ENCODE data around the gene KCNIP1.
"Not testable (repeated sequence)": the region's sequence is repeated elsewhere in the genome, so short reads cannot be mapped to it uniquely, and the experiment has no call there.

The KCNIP1 gene

DNA sequence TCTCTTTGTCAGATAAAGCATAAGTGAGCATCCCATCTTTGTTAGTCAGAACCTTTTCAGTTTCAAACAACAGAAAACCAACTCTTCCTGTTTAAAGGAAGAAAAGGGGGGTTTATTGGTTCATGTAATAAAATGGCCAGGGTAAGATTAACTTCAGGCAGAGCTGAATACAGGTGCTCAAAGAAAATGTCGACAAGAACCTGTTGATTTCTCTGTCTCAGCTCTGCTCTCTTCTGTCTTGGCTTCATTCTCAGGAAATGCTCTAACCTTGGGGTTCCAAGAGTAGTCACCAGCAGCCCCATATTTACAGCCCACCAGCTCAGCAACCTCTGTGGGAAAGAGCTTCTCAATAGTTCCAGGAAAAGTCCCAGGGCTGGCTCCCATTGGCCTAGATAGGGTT is 25.2 kb downstream of the KCNIP1 start:
- DNase-seq (ENCODE audit: low read depth): no peak
- no peak overlapping the region for H3K4me3 ChIP-seq (ENCODE audit: low read depth, low read length)

DNA sequence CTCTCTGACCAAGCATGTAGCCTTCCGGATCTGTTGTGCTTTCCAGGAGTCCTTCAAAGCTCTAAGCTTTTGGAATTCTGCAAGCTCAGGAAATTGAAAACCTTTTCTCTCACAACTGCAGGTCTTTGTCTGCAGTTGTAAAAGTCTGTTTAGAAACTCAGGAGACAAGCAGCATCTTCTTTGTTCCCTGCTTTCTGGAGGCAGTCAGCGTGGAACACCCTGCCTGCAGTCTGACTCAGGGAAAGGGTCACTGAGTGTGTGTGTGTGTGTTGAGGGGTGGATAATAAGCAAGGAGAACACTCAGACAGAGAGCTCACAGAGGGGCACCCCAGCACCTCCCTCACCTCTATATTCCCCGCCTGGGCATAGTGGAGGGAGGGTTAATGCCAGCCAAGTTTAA is 29.1 kb downstream of the KCNIP1 start:
- no peak for DNase-seq (ENCODE audit: low read depth)
- no peak overlapping the region for H3K4me3 ChIP-seq (ENCODE audit: low read depth, low read length)

DNA sequence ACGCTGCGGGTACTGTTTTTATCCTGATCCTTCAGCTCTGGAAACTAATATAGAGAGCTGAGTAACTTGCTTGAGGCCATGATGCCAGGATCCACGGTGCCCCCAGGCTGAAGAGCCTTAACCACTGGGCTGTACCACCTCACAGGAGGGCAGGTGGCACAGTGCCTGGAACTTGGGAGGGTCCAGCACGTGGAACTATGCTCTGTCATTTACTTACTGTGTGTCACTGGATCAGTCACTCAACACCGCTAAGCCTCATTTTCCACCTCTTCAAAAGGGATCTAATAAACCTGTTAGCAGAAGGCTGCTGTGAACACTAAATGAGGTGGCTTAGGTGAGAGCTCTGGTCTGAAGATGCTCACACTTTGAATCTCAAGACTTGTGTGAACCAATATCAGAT is 29.6 kb downstream of the KCNIP1 start:
- DNase-seq (ENCODE audit: low read depth): no peak
- H3K4me3 ChIP-seq (ENCODE audit: low read depth, low read length): no peak overlapping the region

DNA sequence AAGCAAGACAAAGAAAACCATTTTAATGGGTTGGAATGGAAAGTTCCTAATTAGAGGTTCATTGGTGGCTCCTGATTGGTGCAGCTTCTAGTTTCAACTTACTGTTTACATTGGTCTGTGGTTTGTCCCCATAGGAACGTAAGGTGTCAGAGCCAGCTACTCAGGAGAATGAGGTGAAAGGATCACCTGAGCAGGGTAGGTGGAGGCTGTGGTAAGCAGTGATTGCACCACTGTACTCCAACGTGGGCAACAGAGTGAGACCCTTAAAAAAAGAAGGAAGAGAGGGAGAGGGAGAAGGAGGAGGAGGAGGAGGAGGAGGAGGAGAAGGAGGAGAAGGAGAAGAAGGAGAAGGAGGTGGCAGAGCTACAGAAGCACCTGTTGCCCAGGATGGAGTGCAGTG is 30.4 kb downstream of the KCNIP1 start:
- DNase-seq (ENCODE audit: low read depth): no peak
- H3K4me3 ChIP-seq (ENCODE audit: low read depth, low read length): no peak overlapping the region

DNA sequence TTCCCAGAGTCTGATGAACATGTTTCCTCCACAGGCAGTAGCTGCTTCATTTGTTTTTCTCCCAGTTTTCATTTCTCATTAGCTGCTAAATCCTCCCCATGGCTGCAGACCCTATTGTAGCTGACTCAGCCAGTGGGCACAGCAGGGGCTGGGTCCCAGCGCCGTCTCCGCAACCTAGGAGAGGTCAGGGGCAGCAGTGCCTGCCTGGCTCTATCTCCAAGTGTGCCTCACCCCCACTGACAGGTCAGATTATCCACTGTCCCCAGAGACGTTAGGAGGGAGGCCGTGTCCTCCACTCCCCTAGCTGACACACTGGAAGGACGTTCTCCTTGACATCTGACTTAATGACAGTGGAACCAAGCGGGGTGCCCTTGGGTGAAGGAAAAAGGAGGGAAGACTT is 31.1 kb downstream of the KCNIP1 start:
- no peak overlapping the region for H3K4me3 ChIP-seq (ENCODE audit: low read depth, low read length)
- DNase-seq (ENCODE audit: low read depth): no peak

DNA sequence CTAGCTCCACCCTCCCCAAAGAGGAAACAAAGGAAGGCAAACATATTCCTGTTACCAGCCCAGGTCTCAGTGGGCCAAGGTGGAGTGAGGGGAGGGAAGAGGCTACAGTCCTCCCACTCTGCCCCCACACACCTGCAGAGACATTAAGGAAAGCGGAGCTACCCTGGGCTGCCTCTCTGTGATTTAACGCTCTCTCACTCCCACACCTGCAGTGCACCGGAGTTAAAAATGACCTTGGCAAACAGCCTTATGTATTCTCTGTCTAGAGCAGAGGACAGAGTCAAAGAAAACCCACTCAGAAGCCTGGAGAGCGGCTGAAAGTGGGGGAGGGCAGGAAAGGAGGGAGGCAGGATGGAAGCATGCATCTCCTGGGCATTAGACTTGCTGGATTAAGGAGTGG is 32.7 kb downstream of the KCNIP1 start:
- DNase-seq (ENCODE audit: low read depth): no peak
- no peak overlapping the region for H3K4me3 ChIP-seq (ENCODE audit: low read depth, low read length)

DNA sequence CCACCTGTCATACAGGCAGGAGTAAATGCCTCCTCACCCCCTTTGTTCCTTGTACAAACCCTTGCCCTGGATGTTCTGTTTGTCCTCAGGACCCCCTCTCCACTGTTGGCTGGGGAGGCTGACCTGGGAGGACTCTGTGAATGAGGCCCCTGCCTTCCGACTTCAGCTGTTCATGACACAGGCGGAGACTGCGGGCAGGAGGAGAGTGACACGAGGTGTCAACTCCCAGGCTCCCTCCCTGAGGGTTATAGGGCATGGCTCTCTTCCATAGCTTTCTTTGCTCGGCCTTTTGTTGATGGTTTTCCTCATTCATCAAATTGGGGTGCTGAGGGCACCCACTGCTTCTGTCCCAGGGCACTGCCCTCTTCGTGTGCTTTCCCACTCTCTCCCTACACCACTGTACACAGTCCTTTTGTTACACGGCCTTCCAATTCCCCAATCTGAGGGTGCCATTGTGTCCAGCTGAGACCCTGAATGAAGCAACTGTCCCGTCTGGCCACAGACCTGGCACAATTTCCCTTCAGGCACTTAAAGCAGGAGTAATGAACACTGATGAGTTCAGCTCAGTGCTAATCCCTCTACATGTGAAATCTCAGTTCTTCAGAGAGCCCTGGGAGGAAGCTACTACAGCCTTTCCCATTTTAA is 33.8 kb downstream of the KCNIP1 start:
- no peak for DNase-seq (ENCODE audit: low read depth)

DNA sequence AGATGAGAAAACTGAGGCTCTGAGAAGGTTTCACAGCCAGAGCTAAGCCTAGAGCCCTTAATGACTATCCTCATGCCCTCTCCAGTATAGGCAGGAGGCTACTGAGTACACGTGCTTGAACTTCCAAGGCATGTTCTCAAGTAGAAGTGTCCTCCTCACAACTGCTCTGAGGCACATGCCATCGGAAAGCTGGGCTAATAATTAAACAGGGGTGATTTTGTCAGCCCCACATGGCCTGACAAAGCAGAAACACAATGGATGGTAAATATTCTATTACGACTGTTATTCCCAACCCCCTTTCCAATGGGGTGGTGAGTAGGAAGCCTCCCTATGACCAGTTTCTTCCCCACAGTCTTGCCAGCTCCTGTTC is 34.3 kb downstream of the KCNIP1 start:
- no peak overlapping the region for H3K4me3 ChIP-seq (ENCODE audit: low read depth, low read length)
- DNase-seq (ENCODE audit: low read depth): no peak

More for the DNA sequence above, 33.8 kb downstream of the KCNIP1 start:
- H3K4me3 ChIP-seq (ENCODE audit: low read depth, low read length): no peak overlapping the region

DNA sequence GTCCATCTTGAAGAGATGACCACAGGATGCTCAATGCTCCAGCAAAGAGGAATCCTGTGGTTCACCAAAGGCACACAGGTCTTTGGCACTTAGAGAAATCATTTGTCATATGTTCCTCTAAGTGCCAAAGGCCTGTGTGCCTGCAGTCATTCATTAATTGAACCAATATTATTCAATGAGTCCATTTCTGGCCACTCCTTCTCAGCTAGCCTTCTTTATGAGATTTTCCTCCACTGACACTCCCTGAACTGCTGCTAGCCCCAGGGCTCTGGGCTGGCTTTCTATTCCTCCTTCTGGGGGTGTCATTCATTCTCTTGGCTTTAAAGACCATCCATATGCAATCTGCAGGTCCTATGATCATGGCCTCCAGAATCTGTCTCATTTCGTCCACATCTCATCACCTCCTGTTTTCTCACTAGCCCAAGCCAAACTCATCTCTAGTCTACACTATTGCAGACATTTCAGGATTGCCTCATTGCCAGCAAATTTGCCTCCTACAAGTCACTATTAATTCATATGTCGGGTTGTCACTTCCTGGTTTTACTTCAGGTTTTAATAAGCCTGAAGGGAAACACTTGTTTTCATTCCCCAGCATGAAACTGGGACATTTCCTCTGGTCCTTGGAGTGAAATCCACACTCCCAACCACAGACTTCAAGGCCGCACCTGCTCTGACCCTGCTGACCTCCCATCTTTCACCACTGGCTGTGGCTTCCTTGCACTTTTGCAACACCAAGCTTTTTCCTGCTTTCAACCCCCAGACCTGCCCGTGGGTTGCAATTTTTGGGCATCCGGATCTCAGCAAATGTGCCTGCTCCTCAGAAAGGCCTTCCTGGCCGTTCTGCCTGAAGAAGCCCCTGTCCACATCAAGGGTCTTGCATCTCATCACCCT is 35.1 kb downstream of the KCNIP1 start:
- DNase-seq (ENCODE audit: low read depth): no peak
- no peak overlapping the region for H3K4me3 ChIP-seq (ENCODE audit: low read depth, low read length)

DNA sequence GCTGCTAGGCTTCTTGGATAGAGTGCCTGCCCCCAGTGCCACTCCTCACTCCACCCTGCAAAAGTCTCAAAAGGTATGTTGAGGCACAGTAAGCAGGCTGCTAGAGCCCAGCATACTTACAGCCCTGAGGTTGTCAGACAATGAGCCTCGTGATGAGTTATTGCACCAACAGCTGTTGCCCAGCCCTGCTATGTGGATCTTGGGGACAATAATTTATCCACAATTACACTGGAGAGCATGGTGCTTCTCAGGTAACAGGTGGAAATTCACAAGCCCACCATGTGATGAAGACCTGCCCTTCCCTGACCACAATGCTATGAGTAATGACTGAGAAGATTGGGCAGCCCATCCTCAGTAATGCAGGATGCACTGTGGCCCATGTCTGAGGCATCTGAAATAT is 36.5 kb downstream of the KCNIP1 start:
- DNase-seq (ENCODE audit: low read depth): no peak
- H3K4me3 ChIP-seq (ENCODE audit: low read depth, low read length): no peak overlapping the region

DNA sequence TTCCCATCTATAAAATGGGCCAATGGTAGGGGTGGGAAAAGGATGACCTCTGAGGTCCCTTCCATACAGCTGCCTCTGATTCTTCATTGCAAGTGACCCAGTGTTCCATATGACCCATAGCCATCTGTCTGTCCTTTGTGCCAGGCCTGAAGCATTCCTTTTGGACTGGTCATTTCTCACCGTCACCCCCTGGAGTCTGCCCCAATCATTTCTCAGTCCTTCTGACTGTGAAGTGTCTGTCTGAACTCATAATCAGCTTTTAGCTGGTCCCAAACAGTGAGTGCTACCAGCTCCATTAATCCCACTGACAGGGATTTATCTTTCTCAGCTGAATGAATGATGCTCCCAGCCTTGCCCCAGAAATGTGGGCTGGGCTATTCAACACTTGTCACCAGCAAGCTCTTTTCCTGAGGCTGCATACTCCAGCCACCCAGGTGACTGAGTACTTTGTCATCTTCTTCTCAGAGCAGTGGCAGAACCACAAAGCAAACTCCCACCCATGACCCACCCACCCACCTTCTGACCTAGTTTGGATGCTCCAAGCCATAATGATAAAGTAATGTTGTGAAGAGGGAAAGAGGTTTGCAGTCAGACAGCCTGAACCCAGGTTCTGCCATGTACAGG is 37.4 kb downstream of the KCNIP1 start:
- no peak for DNase-seq (ENCODE audit: low read depth)
- H3K4me3 ChIP-seq (ENCODE audit: low read depth, low read length): no peak overlapping the region

DNA sequence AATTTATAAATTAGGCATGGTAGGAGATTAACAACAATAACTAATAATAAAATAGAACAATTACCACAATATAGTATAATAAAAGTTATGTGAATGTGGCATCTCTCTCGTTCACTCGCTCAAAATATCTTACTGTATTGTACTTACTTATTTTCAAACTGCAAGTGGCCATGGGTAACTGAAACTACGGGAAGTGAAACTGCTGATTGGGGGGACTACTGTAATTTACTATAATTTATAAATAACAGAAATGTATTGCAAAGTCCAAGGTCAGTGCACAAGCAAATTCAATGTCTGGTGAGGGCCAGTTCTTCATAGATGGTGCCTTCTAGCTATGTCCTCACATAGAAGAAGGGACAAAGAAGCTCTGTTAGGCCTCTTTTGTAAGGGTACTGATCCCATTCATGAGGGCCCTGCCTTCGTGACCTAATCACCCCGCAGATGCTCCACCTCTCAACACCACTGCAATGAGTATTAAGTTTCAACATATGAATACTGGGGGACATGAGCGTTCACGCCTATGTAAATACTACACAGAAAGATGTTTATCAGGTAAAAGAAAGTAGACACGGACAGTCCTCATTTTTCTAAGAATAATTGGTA is 39.0 kb downstream of the KCNIP1 start:
- H3K4me3 ChIP-seq (ENCODE audit: low read depth, low read length): no peak overlapping the region
- DNase-seq (ENCODE audit: low read depth): no peak

DNA sequence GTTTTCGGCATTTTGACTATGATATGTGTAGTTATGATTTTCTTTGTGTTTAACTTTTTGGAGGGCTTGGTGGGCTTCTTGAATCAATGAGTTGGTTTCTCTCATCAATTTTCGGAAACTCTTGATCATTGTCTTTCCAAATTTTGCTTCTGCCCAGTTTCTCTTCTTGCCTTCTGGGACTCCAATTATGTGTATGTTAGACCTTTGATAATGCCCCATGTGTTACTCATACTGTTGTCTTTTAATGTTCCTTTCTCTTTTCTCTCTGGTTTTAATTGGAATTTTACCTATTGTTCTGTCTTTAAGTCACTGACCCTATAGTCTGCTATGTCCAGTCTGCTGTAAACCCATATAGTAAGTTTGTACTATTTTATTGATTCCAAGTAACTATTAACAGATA is 41.5 kb downstream of the KCNIP1 start:
- no peak overlapping the region for H3K4me3 ChIP-seq (ENCODE audit: low read depth, low read length)
- DNase-seq (ENCODE audit: low read depth): no peak

DNA sequence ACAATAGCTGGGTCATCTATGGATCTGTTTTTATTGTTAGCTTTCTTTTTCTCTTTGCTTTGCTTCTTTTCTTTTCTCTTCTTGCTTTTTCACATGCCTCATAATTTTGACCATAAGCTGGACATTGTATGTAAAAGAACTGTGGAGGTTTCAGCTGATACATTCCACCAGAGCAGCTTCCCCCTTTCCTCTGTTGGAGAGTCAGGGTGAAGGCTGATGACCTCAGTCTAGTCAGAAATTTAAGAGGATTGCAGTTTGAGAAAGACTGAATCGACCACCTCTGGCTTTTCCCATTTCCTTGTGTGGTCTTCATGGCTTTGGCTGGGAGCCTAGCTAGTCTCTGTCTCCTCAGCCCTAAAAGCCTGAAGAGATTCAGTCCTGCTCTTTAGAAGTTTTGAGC is 42.0 kb downstream of the KCNIP1 start:
- no peak for DNase-seq (ENCODE audit: low read depth)
- no peak overlapping the region for H3K4me3 ChIP-seq (ENCODE audit: low read depth, low read length)

DNA sequence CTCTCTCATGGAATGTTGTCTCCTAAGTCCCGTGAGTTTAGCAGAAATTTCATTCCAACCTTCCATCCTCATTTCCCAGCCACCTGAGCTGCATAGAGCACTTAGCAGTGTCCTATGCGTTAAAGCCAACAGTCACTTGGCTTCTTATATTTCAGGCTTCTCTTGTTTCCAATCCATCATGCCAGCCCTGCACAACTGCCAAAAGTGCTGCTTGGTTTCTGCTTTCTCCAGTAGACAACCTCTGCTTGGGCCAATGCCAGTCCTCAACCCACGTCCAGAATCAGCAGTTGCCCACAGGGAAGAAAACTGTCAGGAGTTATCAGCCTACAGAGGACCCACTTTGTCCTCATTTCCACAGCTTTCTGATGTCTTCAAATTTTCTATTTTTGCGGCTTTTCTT is 42.5 kb downstream of the KCNIP1 start:
- no peak overlapping the region for H3K4me3 ChIP-seq (ENCODE audit: low read depth, low read length)
- no peak for DNase-seq (ENCODE audit: low read depth)

DNA sequence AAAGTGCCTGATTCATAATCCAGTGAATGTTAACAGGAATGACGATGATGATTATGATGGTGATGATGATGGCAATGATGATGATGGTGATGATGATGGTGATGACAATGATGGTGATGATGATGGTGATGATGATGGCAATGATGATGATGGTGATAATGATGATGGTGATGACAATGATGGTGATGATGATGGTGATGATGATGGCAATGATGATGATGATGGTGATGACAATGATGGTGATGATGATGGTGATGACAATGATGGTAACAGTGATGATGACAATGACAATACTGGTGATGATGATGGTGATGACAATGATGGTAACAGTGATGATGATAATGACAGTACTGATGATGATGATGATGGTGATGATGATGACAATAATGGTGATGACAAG is 46.6 kb downstream of the KCNIP1 start:
- not testable (repeated sequence) for DNase-seq (ENCODE audit: low read depth); H3K4me3 ChIP-seq (ENCODE audit: low read depth, low read length)

DNA sequence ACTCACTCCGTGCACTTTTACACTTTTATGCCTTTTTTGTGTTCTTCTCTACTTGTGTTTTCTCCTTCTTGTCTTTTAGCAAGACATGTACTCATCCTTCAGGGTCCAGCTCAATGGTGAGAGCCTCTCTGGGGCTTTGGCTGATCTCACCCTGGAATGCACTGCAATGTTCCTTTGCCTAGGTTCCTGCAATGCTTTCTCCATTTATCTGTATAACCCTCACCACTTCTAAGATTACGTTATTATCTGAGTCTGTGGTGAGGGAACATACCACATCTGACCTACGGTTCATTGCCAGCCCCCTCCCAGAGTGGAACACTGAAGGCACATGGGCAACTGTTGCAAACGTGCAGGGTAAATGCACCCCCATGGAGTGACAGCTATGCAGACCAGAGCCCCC is 47.3 kb downstream of the KCNIP1 start:
- DNase-seq (ENCODE audit: low read depth): no peak
- H3K4me3 ChIP-seq (ENCODE audit: low read depth, low read length): no peak overlapping the region

DNA sequence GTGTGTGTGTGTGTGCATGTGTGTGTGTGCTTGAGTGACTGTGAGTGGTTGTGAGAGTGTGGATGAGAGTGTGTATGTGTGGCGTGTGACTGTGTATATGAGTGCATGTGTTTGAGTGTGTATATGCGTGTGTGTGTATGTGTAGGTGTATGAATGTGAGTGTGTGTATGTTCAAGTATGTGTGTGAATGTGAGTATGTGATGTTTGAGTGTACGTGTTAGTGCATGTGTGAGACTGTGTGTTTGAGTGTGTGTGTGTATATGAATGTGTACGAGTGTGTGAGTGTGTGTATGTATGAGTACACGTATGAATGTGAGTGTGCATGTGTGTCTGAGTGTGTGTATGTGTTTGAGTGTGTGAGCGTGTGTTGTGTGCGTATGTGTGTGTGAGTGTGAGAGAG is 47.8 kb downstream of the KCNIP1 start:
- H3K4me3 ChIP-seq (ENCODE audit: low read depth, low read length): no peak overlapping the region
- no peak for DNase-seq (ENCODE audit: low read depth)

DNA sequence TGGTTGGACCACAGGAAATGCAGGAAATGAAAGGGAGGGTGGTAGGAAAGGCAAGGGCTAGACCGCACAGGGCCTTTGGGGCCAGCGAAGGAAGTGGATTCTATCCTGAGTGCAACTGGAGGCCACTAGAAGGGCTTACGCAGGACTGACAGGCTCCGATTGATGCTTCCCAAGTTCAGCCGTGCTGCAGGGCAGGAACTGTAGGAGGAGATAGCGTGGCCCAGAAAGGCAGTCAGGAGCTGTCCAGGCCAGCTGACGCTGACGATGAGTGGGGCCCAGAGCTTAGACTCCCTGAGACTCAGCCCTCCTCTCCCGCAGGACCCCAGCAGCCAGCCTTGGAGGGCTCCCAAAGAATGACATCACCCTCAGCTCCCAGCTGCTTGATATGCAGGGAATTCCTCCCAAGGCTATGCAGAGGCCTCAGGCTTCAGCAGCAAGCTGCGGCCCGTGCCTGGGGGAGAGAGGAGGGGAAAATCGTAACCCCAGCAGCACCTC is 48.8 kb downstream of the KCNIP1 start:
- H3K4me3 ChIP-seq (ENCODE audit: low read depth, low read length): no peak overlapping the region
- peak; percentile 76 for DNase-seq (ENCODE audit: low read depth)

DNA sequence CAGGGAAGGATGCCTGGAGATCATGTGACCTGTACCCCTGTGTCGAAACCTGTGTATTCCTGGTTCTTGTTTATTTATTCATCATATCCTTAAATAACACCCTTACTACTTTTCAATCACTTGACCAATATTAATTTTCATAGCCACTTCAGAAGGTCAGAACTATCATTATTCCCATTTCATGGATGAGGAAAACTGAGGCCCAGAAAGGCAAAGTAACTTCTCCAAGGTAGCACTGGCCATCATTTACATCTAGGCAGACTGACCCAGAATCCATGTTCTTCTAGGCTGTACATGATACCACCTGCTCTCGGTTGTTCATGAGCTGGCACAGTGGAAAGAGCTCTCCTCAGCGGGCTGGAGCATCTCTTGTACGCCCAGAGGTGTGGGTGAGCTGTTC is 49.4 kb downstream of the KCNIP1 start:
- H3K4me3 ChIP-seq (ENCODE audit: low read depth, low read length): no peak overlapping the region
- no peak for DNase-seq (ENCODE audit: low read depth)

Data from skeletal muscle cell (primary cell).